A673 (cell line): ENCODE results near the gene UBE2E1. TPM values are rescaled to one million over a fixed set of nuclear protein-coding genes. Genes with fewer than 3 reads are reported as not detected.
A peak's percentile ranks its signal among the peaks of the same experiment; 100 is the strongest.

Experiments used
- BruUV-seq: library from RNA; stranded (reverse); fragments of 400-500 nt; replicated peaks from 2 replicates; lab custom pipeline; 2021; lab: Mats Ljungman, UMichigan
- CTCF ChIA-PET: fragments of 300-600 bp; sonication (Branson Sonifier 250); formaldehyde crosslinking; loops from one replicate; lab custom pipeline; 2022; ENCODE audit warnings: antibody characterized with exemption; lab: Charles Lee
- POLR2A ChIA-PET: fragments of 300-600 bp; sonication (Branson Sonifier 250); formaldehyde crosslinking; loops from one replicate; lab custom pipeline; 2022; ENCODE audit warnings: antibody characterized with exemption; ENCODE audit not compliant: low non-redundant PET; lab: Charles Lee
- DNase-seq: peaks from one replicate; pipeline ENCODE4 v3.0.0-alpha.2; 2015; ENCODE audit warnings: low spot score
- H3K27ac ChIP-seq: fragments of 200-600 bp; sonication (generic); 2 replicates; pipeline ENCODE4 v1.5.1; 2016; ENCODE audit warnings: mixed run types, low read depth, mild to moderate bottlenecking, mixed read lengths, antibody characterized with exemption, low read length; ENCODE audit not compliant: poor library complexity, severe bottlenecking
- H3K27me3 ChIP-seq: fragments of 200-600 bp; sonication (generic); replicated peaks from 2 replicates; pipeline ENCODE4 v1.6.1; 2017; ENCODE audit warnings: mixed run types, low read depth, mild to moderate bottlenecking, mixed read lengths, antibody characterized with exemption, low read length; ENCODE audit not compliant: insufficient read depth, poor library complexity
- H3K36me3 ChIP-seq: fragments of 200-600 bp; sonication (generic); 2 replicates; pipeline ENCODE4 v1.6.1; 2016; ENCODE audit warnings: mixed run types, mild to moderate bottlenecking, mixed read lengths, antibody characterized with exemption, low read length; ENCODE audit not compliant: insufficient read depth, poor library complexity, severe bottlenecking
- H3K4me1 ChIP-seq: fragments of 200-600 bp; sonication (generic); 2 replicates; pipeline ENCODE4 v1.6.1; 2017; ENCODE audit warnings: mixed run types, mild to moderate bottlenecking, mixed read lengths, antibody characterized with exemption, low read length; ENCODE audit not compliant: insufficient read depth, poor library complexity, severe bottlenecking
- H3K4me3 ChIP-seq: fragments of 200-600 bp; sonication (generic); 2 replicates; pipeline ENCODE4 v1.5.1; 2016; ENCODE audit warnings: low read depth, mixed run types, mild to moderate bottlenecking, mixed read lengths, low read length; ENCODE audit not compliant: poor library complexity, severe bottlenecking
- H3K9me3 ChIP-seq: fragments of 200-600 bp; sonication (generic); 2 replicates; pipeline ENCODE4 v1.6.1; 2016; ENCODE audit warnings: mixed run types, low read depth, mild to moderate bottlenecking, mixed read lengths, antibody characterized with exemption, low read length; ENCODE audit not compliant: poor library complexity, severe bottlenecking
- CTCF ChIP-seq: fragments of 300-800, 200-600 bp; sonication (generic); conservative IDR thresholded peaks from 2 replicates; pipeline ENCODE4 v1.5.1; 2017; ENCODE audit warnings: low read depth, mild to moderate bottlenecking, antibody characterized with exemption, low read length, moderate library complexity, mixed read lengths
- EZH2 ChIP-seq: fragments of 200-600 bp; sonication (generic); IDR thresholded peaks from 2 replicates; pipeline ENCODE4 v1.6.1; 2017; ENCODE audit warnings: borderline replicate concordance, low read depth, mild to moderate bottlenecking, mixed read lengths, antibody characterized with exemption, low read length; ENCODE audit not compliant: poor library complexity, severe bottlenecking
- intact Hi-C: fragments of 100-400 bp; cut with micrococcal nuclease; formaldehyde crosslinking; loops from one replicate; pipeline ENCODE4 v1.10.0; 2022; ENCODE audit not compliant: unreplicated experiment
- total RNA-seq: library from RNA; stranded (reverse); gene quantifications from 2 replicates; pipeline ENCODE4 v1.2.3, GENCODE V29; 2021

UBE2E1 gene
- total RNA-seq, 1 experiment from 2014 or later: 144 TPM

GRCh38 chr3:23937296-23937695, 131.5 kb downstream of the UBE2E1 start:
- no peak for DNase-seq
- no peaks in the 10 kb centered on the region for H3K36me3 ChIP-seq
- H3K9me3 ChIP-seq: no peaks in the 10 kb centered on the region
- TF ChIP-seq EZH2: no peak
- TF ChIP-seq CTCF: no peak
- ChIA-PET CTCF (no interaction called here), POLR2A (no interaction called here)
- no peaks in the 10 kb centered on the region for H3K4me1 ChIP-seq
- H3K4me3 ChIP-seq: no peak overlapping the region
- no peak overlapping the region for H3K27ac ChIP-seq
- BruUV-seq: no TSS peak
- intact Hi-C loops: no loop called here
- H3K27me3 ChIP-seq: no peaks in the 10 kb centered on the region

GRCh38 chr3:23938688-23939087, 132.9 kb downstream of the UBE2E1 start:
- ChIA-PET POLR2A (no interaction called here), CTCF (no interaction called here)
- H3K27me3 ChIP-seq: no peaks in the 10 kb centered on the region
- BruUV-seq: no TSS peak
- no peaks in the 10 kb centered on the region for H3K36me3 ChIP-seq
- no peak overlapping the region for H3K4me3 ChIP-seq
- TF ChIP-seq EZH2: no peak
- no peak for TF ChIP-seq CTCF
- intact Hi-C loops: no loop called here
- H3K9me3 ChIP-seq: no peaks in the 10 kb centered on the region
- no peaks in the 10 kb centered on the region for H3K4me1 ChIP-seq
- no peak overlapping the region for H3K27ac ChIP-seq
- peak; percentile 38 for DNase-seq

GRCh38 chr3:23940775-23941174, 135.0 kb downstream of the UBE2E1 start:
- Histone ChIP-seq H3K27me3 (no peaks in the 10 kb centered on the region), H3K4me3 (no peak overlapping the region), H3K36me3 (no peaks in the 10 kb centered on the region), H3K4me1 (no peaks in the 10 kb centered on the region), H3K27ac (no peak overlapping the region), H3K9me3 (no peaks in the 10 kb centered on the region)
- no peak for DNase-seq
- no peak for TF ChIP-seq CTCF
- no peak for TF ChIP-seq EZH2
- ChIA-PET CTCF (no interaction called here), POLR2A (no interaction called here)
- no TSS peak for BruUV-seq
- intact Hi-C loops: no loop called here

Other genes with a start within 250 kb of the UBE2E1 start
- 17.9 and 23.0 TPM in 2 replicates for gene NKIRAS1, start 111.0 kb downstream of the UBE2E1 start, total RNA-seq
- 1,911 and 1,939 TPM in 2 replicates for gene RPL15, start 111.2 kb downstream of the UBE2E1 start, total RNA-seq
- 8.7 and 9.2 TPM in 2 replicates for gene NR1D2, start 139.3 kb downstream of the UBE2E1 start, total RNA-seq